Measurements from ENCODE around the gene FAM217A. TPM values are rescaled to one million over a fixed set of nuclear protein-coding genes. Genes with fewer than 3 reads are reported as not detected.

The FAM217A gene
- total RNA-seq, 2 experiments from 2014 or later, result not detected

Other genes with a start within 250 kb of the FAM217A start
- gene FAM50B, start 229.8 kb downstream of the FAM217A start, total RNA-seq, result 10 to 100 TPM; 16.9 to 18.8 TPM
- 10 to 100 TPM; 42.5 to 43.3 TPM for gene ECI2, start 56.4 kb upstream of the FAM217A start, total RNA-seq

Data from activated CD4-positive, alpha-beta memory T cell treated with anti-CD3 and anti-CD28 coated beads for 36 hours (primary cell).